Mucosa of descending colon (tissue), 3 donors: ENCODE results near the gene GALNT10. TPM values are rescaled to one million over a fixed set of nuclear protein-coding genes. Genes with fewer than 3 reads are reported as not detected.

Experiments used
- ATAC-seq: fragments of 200-7000 bp; cut with Tn5 transposase; one replicate; pipeline ENCODE4 v1.9.1; 2020; ENCODE audit warnings: mild to moderate bottlenecking, moderate library complexity
- DNase-seq, 3 donors: peaks; one replicate each; pipeline ENCODE4 v3.0.0-alpha.2; 2020
- H3K36me3 ChIP-seq: fragments of 200-600 bp; one replicate; pipeline ENCODE4 v1.8.0; 2021; ENCODE audit warnings: low read depth, mild to moderate bottlenecking
- H3K4me1 ChIP-seq: fragments of 200-600 bp; one replicate; pipeline ENCODE4 v1.8.0; 2021; ENCODE audit warnings: low read depth, mild to moderate bottlenecking
- H3K4me3 ChIP-seq: fragments of 200-600 bp; one replicate; pipeline ENCODE4 v1.8.0; 2021; ENCODE audit warnings: mild to moderate bottlenecking
- H3K9me3 ChIP-seq: fragments of 200-600 bp; one replicate; pipeline ENCODE4 v1.8.0; 2021; ENCODE audit warnings: mild to moderate bottlenecking
- CTCF ChIP-seq: fragments of 200-600 bp; IDR thresholded peaks from one replicate; pipeline ENCODE4 v1.8.0; 2022; ENCODE audit warnings: antibody characterized with exemption, mild to moderate bottlenecking
- intact Hi-C, 2 donors: fragments of 100-400 bp; cut with DNase I in 1 of 2; cut with micrococcal nuclease in 1 of 2; formaldehyde crosslinking; loops; one replicate each; pipeline versions ENCODE4 v1.11.0 to v1.11.1; 2022; cut with DNase I, micrococcal nuclease
- total RNA-seq, 3 donors: library from RNA; stranded (reverse); fragmentation: NEBNext Ultra II Directional in 2 of 3; extraction: Animal tissue kit (Norgen Biotek cat#: 25700) in 2 of 3; gene quantifications; one replicate each; pipeline versions ENCODE4 v1.2.1 to v1.2.4, GENCODE V29; 2021 to 2023
- donor health status: DM: no; HTN: no; CAD: no; lungs with moderate emphysema.
- donor health status: DM: no; HTN: no; CAD: no.
- donor health status: DM: no; HTN: yes; CAD: no.

GALNT10 gene
- total RNA-seq, 3 donors from 2014 or later, result 38.5 to 51.5 (median 41.4) TPM

- DNase-seq, result no peak
- no peak for TF ChIP-seq CTCF
- no peak for ATAC-seq
- H3K4me1 ChIP-seq, result peaks cover 4% of the 10 kb centered on the region
- H3K4me3 ChIP-seq, result no peak overlapping the region
- H3K36me3 ChIP-seq, result no peaks in the 10 kb centered on the region
- H3K9me3 ChIP-seq, result no peaks in the 10 kb centered on the region
- intact Hi-C loops, result no loop called here
Observed at GRCh38 chr5:154293219-154293618, 102.7 kb downstream of the GALNT10 start.

- ATAC-seq, result no peak
Observed at GRCh38 chr5:154295551-154295950, 105.0 kb downstream of the GALNT10 start.

GRCh38 chr5:154296525-154297159 is 106.1 kb downstream of the GALNT10 start:
- peak; percentile 98 for ATAC-seq
- no peak for TF ChIP-seq CTCF
- intact Hi-C loops, result no loop called here
- H3K4me1 ChIP-seq, result peaks cover 4% of the 10 kb centered on the region
- no peak overlapping the region for H3K4me3 ChIP-seq
- DNase-seq, result peak in 1 of 3 donors; percentile 57
- H3K9me3 ChIP-seq, result no peaks in the 10 kb centered on the region
- H3K36me3 ChIP-seq, result no peaks in the 10 kb centered on the region

More at GRCh38 chr5:154295551-154295950, 105.0 kb downstream of the GALNT10 start:
- no peak for TF ChIP-seq CTCF
- Histone ChIP-seq H3K36me3 (no peaks in the 10 kb centered on the region), H3K9me3 (no peaks in the 10 kb centered on the region), H3K4me1 (peaks cover 4% of the 10 kb centered on the region), H3K4me3 (no peak overlapping the region)
- intact Hi-C loops, result no loop called here
- no peak for DNase-seq

- TF ChIP-seq CTCF, result no peak
- intact Hi-C loops, result no loop called here
- DNase-seq (no peak), ATAC-seq (peak; percentile 27)
- peaks cover 6% of the 10 kb centered on the region for H3K4me1 ChIP-seq
- no peak overlapping the region for H3K4me3 ChIP-seq
- no peaks in the 10 kb centered on the region for H3K9me3 ChIP-seq
- no peaks in the 10 kb centered on the region for H3K36me3 ChIP-seq
Observed at GRCh38 chr5:154298065-154298464, 107.5 kb downstream of the GALNT10 start.

- no peaks in the 10 kb centered on the region for H3K36me3 ChIP-seq
- intact Hi-C loops, result no loop called here
- no peak for TF ChIP-seq CTCF
- DNase-seq (no peak), ATAC-seq (no peak)
- no peak overlapping the region for H3K4me3 ChIP-seq
- H3K4me1 ChIP-seq, result peaks cover 6% of the 10 kb centered on the region
- H3K9me3 ChIP-seq, result no peaks in the 10 kb centered on the region
Observed at GRCh38 chr5:154300207-154300883, 109.8 kb downstream of the GALNT10 start.
